ENCODE measurements around the gene ANO7.

ANO7 gene

DNA sequence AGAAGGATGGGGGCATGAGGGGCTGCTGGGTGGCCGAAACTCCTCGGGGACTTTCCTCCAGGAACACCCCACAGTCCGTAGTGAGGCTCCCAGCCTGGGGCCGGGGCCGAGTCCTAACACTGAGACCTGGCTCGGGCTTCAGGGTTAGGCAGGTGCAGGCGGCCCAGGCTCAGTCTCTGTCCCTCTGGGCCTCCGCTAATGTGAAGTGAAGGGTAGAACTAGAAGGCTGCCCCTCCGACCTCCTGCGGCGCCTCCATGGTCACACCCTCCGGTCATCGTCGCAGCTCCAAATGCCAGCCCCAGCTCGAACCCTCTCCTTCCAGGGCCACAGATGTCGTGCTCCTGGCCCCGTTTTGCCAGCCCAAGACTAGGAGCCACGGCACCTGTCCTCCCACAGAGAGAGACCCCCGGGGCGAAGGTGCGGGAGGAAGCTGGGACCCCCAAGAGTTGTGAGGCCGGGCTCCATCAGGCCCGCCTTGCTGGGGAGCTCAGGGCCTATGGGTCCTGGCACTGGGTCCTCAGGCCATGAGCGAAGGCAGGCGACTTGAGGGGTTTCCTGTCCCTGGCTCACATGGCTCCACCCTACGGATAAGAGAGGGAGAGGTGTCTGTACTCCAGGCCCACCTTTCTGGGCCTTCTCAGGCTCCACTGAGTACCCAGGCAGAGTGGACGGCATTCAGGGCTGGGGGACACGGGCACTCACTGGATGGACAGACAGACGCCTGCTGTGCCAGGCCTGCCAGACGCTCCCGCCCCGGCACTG is 797 bp downstream of the ANO7 start:
- TF ChIP-seq, protein P1, sequence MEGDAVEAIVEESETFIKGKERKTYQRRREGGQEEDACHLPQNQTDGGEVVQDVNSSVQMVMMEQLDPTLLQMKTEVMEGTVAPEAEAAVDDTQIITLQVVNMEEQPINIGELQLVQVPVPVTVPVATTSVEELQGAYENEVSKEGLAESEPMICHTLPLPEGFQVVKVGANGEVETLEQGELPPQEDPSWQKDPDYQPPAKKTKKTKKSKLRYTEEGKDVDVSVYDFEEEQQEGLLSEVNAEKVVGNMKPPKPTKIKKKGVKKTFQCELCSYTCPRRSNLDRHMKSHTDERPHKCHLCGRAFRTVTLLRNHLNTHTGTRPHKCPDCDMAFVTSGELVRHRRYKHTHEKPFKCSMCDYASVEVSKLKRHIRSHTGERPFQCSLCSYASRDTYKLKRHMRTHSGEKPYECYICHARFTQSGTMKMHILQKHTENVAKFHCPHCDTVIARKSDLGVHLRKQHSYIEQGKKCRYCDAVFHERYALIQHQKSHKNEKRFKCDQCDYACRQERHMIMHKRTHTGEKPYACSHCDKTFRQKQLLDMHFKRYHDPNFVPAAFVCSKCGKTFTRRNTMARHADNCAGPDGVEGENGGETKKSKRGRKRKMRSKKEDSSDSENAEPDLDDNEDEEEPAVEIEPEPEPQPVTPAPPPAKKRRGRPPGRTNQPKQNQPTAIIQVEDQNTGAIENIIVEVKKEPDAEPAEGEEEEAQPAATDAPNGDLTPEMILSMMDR (IDR thresholded peaks at IDR 0.05; ENCODE audit: low read depth, low read length, missing control alignments): no peak
- Histone ChIP-seq H3K27me3 (replicated peaks) (no peaks in the 10 kb centered on the region), H3K4me3 (ENCODE audit: low read depth, low read length) (no peak overlapping the region), H3K36me3 (replicated peaks) (no peaks in the 10 kb centered on the region), H3K27ac (no peak overlapping the region)
- no peak for DNase-seq
- in situ Hi-C loops (cut with HindIII; ENCODE audit: low pct_ligation_motif_present, low sequenced_read_pairs): no loop called here

DNA sequence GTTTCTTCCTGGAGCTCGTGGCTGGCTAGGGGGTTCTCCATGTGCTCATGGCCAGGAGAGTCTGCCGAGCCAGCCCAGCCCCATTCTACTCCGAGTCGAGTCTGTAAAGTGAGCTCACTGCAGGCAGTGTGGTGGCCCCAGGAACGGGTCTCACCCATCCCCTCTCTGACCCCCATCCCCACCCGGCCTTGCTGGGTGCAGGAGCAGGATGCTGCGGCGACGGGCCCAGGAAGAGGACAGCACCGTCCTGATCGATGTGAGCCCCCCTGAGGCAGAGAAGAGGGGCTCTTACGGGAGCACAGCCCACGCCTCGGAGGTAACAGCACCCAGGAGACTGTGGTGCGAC is 1.4 kb downstream of the ANO7 start:
- Histone ChIP-seq H3K4me3 (ENCODE audit: low read depth, low read length) (no peak overlapping the region), H3K27me3 (replicated peaks) (no peaks in the 10 kb centered on the region), H3K36me3 (replicated peaks) (no peaks in the 10 kb centered on the region), H3K27ac (no peak overlapping the region)
- TF ChIP-seq, protein P1 (IDR thresholded peaks at IDR 0.05; ENCODE audit: low read depth, low read length, missing control alignments): no peak
- DNase-seq: no peak
- in situ Hi-C loops (cut with HindIII; ENCODE audit: low pct_ligation_motif_present, low sequenced_read_pairs): no loop called here

DNA sequence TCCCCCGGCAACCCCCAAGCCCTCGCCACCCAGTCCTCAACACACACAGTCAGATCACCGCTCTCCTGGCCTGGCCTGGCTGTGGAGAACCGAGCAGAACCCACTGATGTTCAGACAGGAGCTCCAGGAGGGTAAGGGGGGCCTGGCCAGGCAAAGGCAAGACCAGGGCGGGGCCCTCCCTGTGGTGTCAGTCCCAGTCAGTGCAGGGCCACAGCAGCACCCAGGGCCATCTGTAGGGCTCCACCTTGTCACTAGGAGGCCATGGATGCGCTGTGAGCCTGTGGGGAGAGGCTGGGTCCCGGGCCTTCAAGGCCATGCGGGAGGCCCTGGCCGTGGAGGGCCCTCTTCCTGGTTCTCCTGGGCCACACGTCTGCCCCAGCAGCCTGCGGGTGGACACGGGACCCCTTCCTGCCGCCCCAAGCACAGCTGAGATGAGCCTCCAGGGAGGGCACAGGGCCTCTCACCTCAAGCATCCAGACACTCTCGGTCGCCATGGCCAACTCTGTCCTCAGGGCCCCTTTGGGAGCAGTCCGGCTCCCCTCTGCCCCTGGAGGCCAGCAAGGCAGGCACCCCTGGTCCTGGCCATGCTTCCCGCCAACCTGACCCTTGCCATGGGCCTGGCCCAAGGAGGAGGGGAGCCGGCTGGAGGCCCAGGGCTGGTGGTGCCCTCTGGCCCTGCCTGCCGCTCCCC is 2.0 kb downstream of the ANO7 start:
- TF ChIP-seq, protein P1 (IDR thresholded peaks at IDR 0.05; ENCODE audit: low read depth, low read length, missing control alignments): no peak
- Histone ChIP-seq H3K27ac (no peak overlapping the region), H3K27me3 (replicated peaks) (no peaks in the 10 kb centered on the region), H3K36me3 (replicated peaks) (no peaks in the 10 kb centered on the region), H3K4me3 (ENCODE audit: low read depth, low read length) (no peak overlapping the region)
- in situ Hi-C loops (cut with HindIII; ENCODE audit: low pct_ligation_motif_present, low sequenced_read_pairs): no loop called here
- no peak for DNase-seq

DNA sequence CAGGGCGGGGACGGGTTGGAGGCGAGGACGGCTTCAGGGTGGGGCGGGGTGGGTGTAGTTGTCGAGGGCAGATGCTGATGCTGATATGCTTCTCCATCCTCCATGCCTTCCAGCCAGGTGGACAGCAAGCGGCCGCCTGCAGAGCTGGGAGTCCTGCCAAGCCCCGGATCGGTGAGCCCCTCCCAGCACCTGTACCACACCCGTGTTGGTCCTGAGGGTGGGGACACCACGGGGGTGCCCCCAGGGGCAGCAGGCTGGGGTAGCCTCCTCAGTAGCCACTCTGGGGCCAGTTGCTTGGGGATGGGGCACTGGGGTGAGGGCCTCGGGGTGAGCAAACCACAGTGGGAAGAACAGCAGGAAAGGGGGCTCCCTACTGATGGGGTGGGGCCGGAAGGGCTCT is 2.6 kb downstream of the ANO7 start:
- no peak overlapping the region for H3K27ac ChIP-seq
- no peak overlapping the region for H3K4me3 ChIP-seq (ENCODE audit: low read depth, low read length)
- no peaks in the 10 kb centered on the region for H3K27me3 ChIP-seq (replicated peaks)
- TF ChIP-seq, protein P1 (IDR thresholded peaks at IDR 0.05; ENCODE audit: low read depth, low read length, missing control alignments): no peak
- H3K36me3 ChIP-seq (replicated peaks): no peaks in the 10 kb centered on the region
- no peak for DNase-seq
- in situ Hi-C loops (cut with HindIII; ENCODE audit: low pct_ligation_motif_present, low sequenced_read_pairs): no loop called here

DNA sequence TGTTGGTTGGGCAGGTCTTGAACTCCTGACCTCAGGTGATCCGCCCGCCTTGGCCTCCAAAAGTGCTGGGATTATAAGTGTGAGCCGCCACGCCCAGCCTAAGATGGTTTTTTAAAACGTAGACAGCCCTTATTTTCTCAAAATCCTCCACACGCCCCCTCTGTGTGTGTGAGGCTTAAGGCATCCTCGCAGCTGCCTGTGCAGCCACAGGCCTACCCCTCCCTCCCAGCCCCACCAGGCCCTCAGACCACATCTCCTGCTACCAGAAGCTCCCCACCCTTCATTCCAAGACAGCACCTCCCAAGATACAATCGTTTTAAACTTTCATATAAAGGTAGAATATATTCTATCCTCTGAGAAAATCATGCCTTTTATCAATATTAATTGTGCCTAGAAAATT is 4.8 kb downstream of the ANO7 start:
- H3K4me3 ChIP-seq (ENCODE audit: low read depth, low read length): no peak overlapping the region
- in situ Hi-C loops (cut with HindIII; ENCODE audit: low pct_ligation_motif_present, low sequenced_read_pairs): no loop called here
- TF ChIP-seq, protein P1 (IDR thresholded peaks at IDR 0.05; ENCODE audit: low read depth, low read length, missing control alignments): no peak
- no peak for DNase-seq
- no peak overlapping the region for H3K27ac ChIP-seq
- H3K36me3 ChIP-seq (replicated peaks): no peaks in the 10 kb centered on the region
- no peaks in the 10 kb centered on the region for H3K27me3 ChIP-seq (replicated peaks)

All from brain microvascular endothelial cell (primary cell).